IMR-90 (cell line): ENCODE data around the gene TBC1D10B. TPM values are rescaled to one million over a fixed set of nuclear protein-coding genes. Genes with fewer than 3 reads are reported as not detected.

Source experiments
- ATAC-seq: fragments of 200-7000 bp; cut with Tn5 transposase; 2 replicates; pipeline ENCODE4 v1.9.1; 2020; ENCODE audit warnings: low read depth, mild to moderate bottlenecking, moderate library complexity
- BruUV-seq: library from RNA; stranded (reverse); fragments of 400-500 nt; replicated peaks from 2 replicates; lab custom pipeline; 2021; lab: Mats Ljungman, UMichigan
- CTCF ChIA-PET: fragments of 300-600 bp; formaldehyde crosslinking; extraction: SDS; loops from one replicate; lab custom pipeline; 2021; ENCODE audit warnings: antibody characterized with exemption; lab: Yijun Ruan, JAX
- POLR2A ChIA-PET: fragments of 300-600 bp; sonication (Branson Sonifier 250); formaldehyde crosslinking; loops from one replicate; lab custom pipeline; 2022; ENCODE audit warnings: antibody characterized with exemption; ENCODE audit not compliant: unreplicated experiment; lab: Charles Lee
- DNase-seq: peaks from one replicate; pipeline ENCODE4 v3.0.0; 2013
- H2AFZ ChIP-seq: replicated peaks from 2 replicates; pipeline ENCODE3; 2013; ENCODE audit warnings: low read length, mild to moderate bottlenecking; ENCODE audit not compliant: poor library complexity
- H2AK5ac ChIP-seq: 2 replicates; pipeline ENCODE4 v1.6.1; 2013; ENCODE audit warnings: low read depth, low read length, inconsistent platforms
- H2AK9ac ChIP-seq: replicated peaks from 2 replicates; pipeline ENCODE3; 2013; ENCODE audit warnings: mild to moderate bottlenecking, low read depth, low read length, moderate library complexity; ENCODE audit not compliant: poor library complexity
- H2BK120ac ChIP-seq: 2 replicates; pipeline ENCODE4 v1.6.1; 2013; ENCODE audit warnings: low read depth, low read length, inconsistent platforms
- H2BK15ac ChIP-seq: 3 replicates; pipeline ENCODE4 v1.6.1; 2013; ENCODE audit warnings: low read depth, low read length, inconsistent platforms
- H2BK20ac ChIP-seq: 2 replicates; pipeline ENCODE4 v1.6.1; 2013; ENCODE audit warnings: low read depth, mild to moderate bottlenecking, inconsistent platforms, low read length, moderate library complexity
- H2BK5ac ChIP-seq: 2 replicates; pipeline ENCODE4 v1.6.1; 2013; ENCODE audit warnings: mild to moderate bottlenecking, low read depth, low read length, inconsistent platforms; ENCODE audit not compliant: poor library complexity, severe bottlenecking
- H3K14ac ChIP-seq: replicated peaks from 2 replicates; pipeline ENCODE4 v1.6.1; 2013; ENCODE audit warnings: low read depth, low read length, inconsistent platforms
- H3K18ac ChIP-seq: 2 replicates; pipeline ENCODE4 v1.6.1; 2013; ENCODE audit warnings: low read depth, low read length, control low read depth
- H3K23ac ChIP-seq: 2 replicates; pipeline ENCODE4 v1.6.1; 2013; ENCODE audit warnings: low read depth, low read length, inconsistent platforms
- H3K27ac ChIP-seq: 2 replicates; pipeline ENCODE4 v1.5.1; 2013; ENCODE audit warnings: mild to moderate bottlenecking, control low read depth, low read length; ENCODE audit not compliant: insufficient read depth
- H3K27me3 ChIP-seq: 2 replicates; pipeline ENCODE4 v1.6.1; 2013; ENCODE audit warnings: low read length; ENCODE audit not compliant: control insufficient read depth, insufficient read depth
- H3K36me3 ChIP-seq: 2 replicates; pipeline ENCODE4 v1.6.1; 2013; ENCODE audit warnings: low read length, mixed read lengths; ENCODE audit not compliant: control insufficient read depth, insufficient read depth
- H3K4ac ChIP-seq: 2 replicates; pipeline ENCODE4 v1.6.1; 2013; ENCODE audit warnings: low read depth, low read length, inconsistent platforms
- H3K4me1 ChIP-seq: 2 replicates; pipeline ENCODE4 v1.6.1; 2013; ENCODE audit warnings: low read length, mixed read lengths; ENCODE audit not compliant: control insufficient read depth, insufficient read depth
- H3K4me2 ChIP-seq: 2 replicates; pipeline ENCODE4 v1.6.1; 2013; ENCODE audit warnings: low read depth, mild to moderate bottlenecking, control low read depth, low read length, moderate library complexity
- H3K4me3 ChIP-seq: 2 replicates; pipeline ENCODE4 v1.5.1; 2013; ENCODE audit warnings: low read depth, mild to moderate bottlenecking, control low read depth, low read length, moderate library complexity; ENCODE audit not compliant: insufficient read depth
- H3K56ac ChIP-seq: 2 replicates; pipeline ENCODE4 v1.6.1; 2013; ENCODE audit warnings: low read length, inconsistent platforms; ENCODE audit not compliant: insufficient read depth; ENCODE audit errors: extremely low read depth
- H3K79me1 ChIP-seq, 2 experiments: 2 replicates each; pipeline ENCODE4 v1.6.1; 2013; ENCODE audit warnings: low read length in 2 of 2, inconsistent platforms in 1 of 2, low read depth in 1 of 2
- H3K9ac ChIP-seq: 2 replicates; pipeline ENCODE4 v1.6.1; 2013; ENCODE audit warnings: low read depth, low read length, control low read depth
- H3K9me1 ChIP-seq: 2 replicates; pipeline ENCODE4 v1.6.1; 2013; ENCODE audit warnings: low read length, inconsistent platforms; ENCODE audit not compliant: insufficient read depth
- H3K9me3 ChIP-seq: 2 replicates; pipeline ENCODE4 v1.6.1; 2013; ENCODE audit warnings: low read length; ENCODE audit not compliant: control insufficient read depth, insufficient read depth
- H4K20me1 ChIP-seq: 2 replicates; pipeline ENCODE4 v1.6.1; 2013; ENCODE audit warnings: low read length, inconsistent platforms; ENCODE audit not compliant: insufficient read depth
- H4K5ac ChIP-seq: 2 replicates; pipeline ENCODE4 v1.6.1; 2013; ENCODE audit warnings: mild to moderate bottlenecking, low read depth, low read length, control low read depth
- H4K8ac ChIP-seq, 2 experiments: 2 replicates each; pipeline ENCODE4 v1.6.1; 2013; ENCODE audit warnings: low read depth in 2 of 2, low read length in 2 of 2, control low read depth in 1 of 2, inconsistent platforms in 1 of 2
- H4K91ac ChIP-seq: 2 replicates; pipeline ENCODE4 v1.6.1; 2013; ENCODE audit warnings: low read depth, low read length, inconsistent platforms; ENCODE audit not compliant: insufficient read depth
- BHLHE40 ChIP-seq: fragments of 150-350 bp; IDR thresholded peaks from 2 replicates; pipeline ENCODE4 v1.6.1; 2016; ENCODE audit warnings: mild to moderate bottlenecking, low read depth, low read length
- CTCF ChIP-seq: conservative IDR thresholded peaks from 2 replicates; pipeline ENCODE4 v1.5.1; 2012; ENCODE audit warnings: mild to moderate bottlenecking, low read depth, low read length, improper control_type of control experiment
- ELK1 ChIP-seq: fragments of 150-350 bp; IDR thresholded peaks from 2 replicates; pipeline ENCODE4 v1.6.1; 2016; ENCODE audit warnings: low read depth, mild to moderate bottlenecking, low read length, moderate library complexity, borderline replicate concordance
- FOS ChIP-seq: fragments of 150-350 bp; IDR thresholded peaks from 2 replicates; pipeline ENCODE4 v1.6.1; 2016; ENCODE audit warnings: low read depth, low read length
- MAFK ChIP-seq: IDR thresholded peaks from 2 replicates; pipeline ENCODE4 v1.6.1; 2012; ENCODE audit warnings: low read depth, low read length, improper control_type of control experiment
- POLR2A ChIP-seq: IDR thresholded peaks from 2 replicates; pipeline ENCODE4 v1.6.1; 2012; ENCODE audit warnings: mild to moderate bottlenecking, low read depth, low read length
- RAD21 ChIP-seq: IDR thresholded peaks from 2 replicates; pipeline ENCODE4 v1.6.1; 2012; ENCODE audit warnings: low read length, improper control_type of control experiment
- RCOR1 ChIP-seq: IDR thresholded peaks from 2 replicates; pipeline ENCODE4 v1.6.1; 2012; ENCODE audit warnings: mild to moderate bottlenecking, low read length, improper control_type of control experiment; ENCODE audit not compliant: insufficient replicate concordance
- RFX5 ChIP-seq: IDR thresholded peaks from 2 replicates; pipeline ENCODE4 v1.8.0; 2012; ENCODE audit warnings: low read depth, mild to moderate bottlenecking, low read length, moderate library complexity
- USF2 ChIP-seq: fragments of 150-350 bp; IDR thresholded peaks from 2 replicates; pipeline ENCODE4 v1.6.1; 2017; ENCODE audit warnings: mild to moderate bottlenecking, antibody characterized with exemption, low read length, low read depth
- whole genome bisulfite sequencing, 2 experiments: methylation state at CpG; one replicate each; pipeline versions ENCODE4 v1.1.5 to v1.1.7; 2013; ENCODE audit warnings: missing lambda C conversion rate in 2 of 2; ENCODE audit not compliant: insufficient read length in 1 of 2; ENCODE audit errors: extremely low coverage in 2 of 2; 5-methylcytosine and 5-hydroxymethylcytosine counted together
- dilution Hi-C: fragments of 300-500 bp; cut with HindIII; formaldehyde crosslinking; loops from one replicate; pipeline ENCODE4 v1.14.3; 2018; ENCODE audit warnings: low sequenced_read_pairs; ENCODE audit not compliant: unreplicated experiment
- in situ Hi-C: fragments of 300-500 bp; cut with MboI; formaldehyde crosslinking; loops from 3 replicates; pipeline ENCODE4 v1.14.3; 2019; ENCODE audit warnings: low sequenced_read_pairs, inconsistent platforms, mixed read lengths
- intact Hi-C: fragments of 100-400 bp; cut with micrococcal nuclease; formaldehyde crosslinking; loops from 2 replicates; pipeline ENCODE4 v1.10.0; 2022
- polyA plus RNA-seq, 3 experiments: library from polyadenylated mRNA; depleted of rRNA; stranded (reverse); fragments of >200 nt; gene quantifications; 2 replicates each; pipeline ENCODE4 v1.2.3, GENCODE V29; 2012; ENCODE audit warnings: low replicate concordance in 1 of 3
- total RNA-seq: library from RNA; depleted of rRNA; stranded (reverse); fragments of >200 nt; gene quantifications from 2 replicates; pipeline ENCODE4 v1.2.3, GENCODE V29; 2012

Gene TBC1D10B
- total and polyA plus RNA-seq, 2 of the 4 experiments (the other 2 are of a cell fraction): 8.4 to 24.9 TPM

GRCh38 chr16:30416047-30416603, 45.8 kb upstream of the TBC1D10B start:
- Histone ChIP-seq H3K9ac (no peak overlapping the region), H3K4me3 (no peak overlapping the region), H2AK5ac (no peak overlapping the region), H2AFZ (no peak overlapping the region), H3K9me3 (no peaks in the 10 kb centered on the region), H3K14ac (no peak overlapping the region), H3K4me1 (no peaks in the 10 kb centered on the region), H3K36me3 (peaks cover 19% of the 10 kb centered on the region), H3K56ac (no peak overlapping the region), H4K91ac (no peak overlapping the region), H2BK5ac (no peak overlapping the region), H3K23ac (no peak overlapping the region), H3K4me2 (no peak overlapping the region), H4K5ac (no peak overlapping the region), H3K9me1 (peaks cover 6% of the 10 kb centered on the region; the same call in 1 of the 2 replicates), H3K27me3 (no peaks in the 10 kb centered on the region), H4K8ac (no peak overlapping the region), H4K20me1 (peaks cover 9% of the 10 kb centered on the region), H2BK120ac (no peak overlapping the region), H2AK9ac (no peak overlapping the region), H3K18ac (no peak overlapping the region), H3K27ac (no peak overlapping the region), H3K4ac (no peak overlapping the region), H2BK20ac (no peak overlapping the region), H3K79me1 (peaks cover 0 to 42% of the 10 kb centered on the region in 2 experiments; a peak in 2 of 4 replicates), H2BK15ac (no peak overlapping the region)
- TF ChIP-seq FOS (no peak), USF2 (no peak), RFX5 (no peak), CTCF (no peak), RAD21 (no peak), MAFK (no peak), RCOR1 (no peak), ELK1 (no peak), POLR2A (no peak), BHLHE40 (no peak)
- BruUV-seq: no TSS peak
- 100% methylated on average over 3 of the region's 4 CpGs; no CpG with 5 or more reads in 1 of the 2 experiments for WGBS, 2 experiments
- ChIA-PET CTCF (interaction anchor here (0.6 kb wide), 1 partner anchor 594 kb away, joined by 3 read pairs; no protein-coding TSS in a partner anchor), POLR2A (no interaction called here)
- dilution Hi-C loops (no loop called here), in situ Hi-C loops (loop anchor here (25.0 kb wide), 1 partner anchor 229 kb away; the partner anchor contains the start of genes BOLA2B, CORO1A, SLX1A and SULT1A3), intact Hi-C loops (no loop called here)
- DNase-seq: no peak
- no peak for ATAC-seq
